ENCODE data around the gene TANGO6.

DNA sequence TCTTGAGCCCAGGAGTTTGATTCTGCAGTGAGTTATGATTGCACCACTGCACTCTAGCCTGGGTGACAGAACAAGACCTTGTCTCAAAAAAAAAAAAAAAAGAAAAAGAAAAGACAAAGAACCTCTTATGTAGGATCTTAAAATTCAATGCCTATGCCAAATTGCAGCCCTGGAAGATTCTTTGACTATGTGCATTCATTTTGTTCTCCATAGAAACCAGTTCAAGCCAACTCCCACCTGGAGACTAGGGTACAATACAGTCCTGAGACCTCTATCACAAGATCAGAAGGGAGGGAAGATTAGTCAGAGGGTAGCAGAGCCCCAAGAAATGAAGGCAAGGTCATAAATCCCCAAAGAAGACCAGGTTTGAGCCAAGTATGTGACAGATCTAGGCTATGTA lies 171.5 kb downstream of the TANGO6 start:
- TF ChIP-seq MAFK (IDR thresholded peaks at IDR 0.05; ENCODE audit: low read depth, low read length) (no peak), POLR2AphosphoS5 (IDR thresholded peaks at IDR 0.05; ENCODE audit: low read depth, low read length) (no peak), YY1 (IDR thresholded peaks at IDR 0.05; ENCODE audit: low read depth, low read length) (no peak), KDM1A (IDR thresholded peaks at IDR 0.05; ENCODE audit: borderline replicate concordance, low read length) (no peak)
- TF ChIP-seq, protein P1, sequence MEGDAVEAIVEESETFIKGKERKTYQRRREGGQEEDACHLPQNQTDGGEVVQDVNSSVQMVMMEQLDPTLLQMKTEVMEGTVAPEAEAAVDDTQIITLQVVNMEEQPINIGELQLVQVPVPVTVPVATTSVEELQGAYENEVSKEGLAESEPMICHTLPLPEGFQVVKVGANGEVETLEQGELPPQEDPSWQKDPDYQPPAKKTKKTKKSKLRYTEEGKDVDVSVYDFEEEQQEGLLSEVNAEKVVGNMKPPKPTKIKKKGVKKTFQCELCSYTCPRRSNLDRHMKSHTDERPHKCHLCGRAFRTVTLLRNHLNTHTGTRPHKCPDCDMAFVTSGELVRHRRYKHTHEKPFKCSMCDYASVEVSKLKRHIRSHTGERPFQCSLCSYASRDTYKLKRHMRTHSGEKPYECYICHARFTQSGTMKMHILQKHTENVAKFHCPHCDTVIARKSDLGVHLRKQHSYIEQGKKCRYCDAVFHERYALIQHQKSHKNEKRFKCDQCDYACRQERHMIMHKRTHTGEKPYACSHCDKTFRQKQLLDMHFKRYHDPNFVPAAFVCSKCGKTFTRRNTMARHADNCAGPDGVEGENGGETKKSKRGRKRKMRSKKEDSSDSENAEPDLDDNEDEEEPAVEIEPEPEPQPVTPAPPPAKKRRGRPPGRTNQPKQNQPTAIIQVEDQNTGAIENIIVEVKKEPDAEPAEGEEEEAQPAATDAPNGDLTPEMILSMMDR (IDR thresholded peaks at IDR 0.05; ENCODE audit: control extremely low read depth in 1 of 3, insufficient read depth in 1 of 3, low read depth in 1 of 3, low read length in 3 of 3): no peak
